GM21526 (cell line): Measurements from ENCODE around the gene AMIGO3.

Experiments used
- ATAC-seq: cut with Tn5 transposase; IDR thresholded peaks from one replicate; pipeline ENCODE4 v1.9.1; 2021; ENCODE audit warnings: moderate library complexity; ENCODE audit not compliant: unreplicated experiment, low FRiP score

AMIGO3 gene

DNA sequence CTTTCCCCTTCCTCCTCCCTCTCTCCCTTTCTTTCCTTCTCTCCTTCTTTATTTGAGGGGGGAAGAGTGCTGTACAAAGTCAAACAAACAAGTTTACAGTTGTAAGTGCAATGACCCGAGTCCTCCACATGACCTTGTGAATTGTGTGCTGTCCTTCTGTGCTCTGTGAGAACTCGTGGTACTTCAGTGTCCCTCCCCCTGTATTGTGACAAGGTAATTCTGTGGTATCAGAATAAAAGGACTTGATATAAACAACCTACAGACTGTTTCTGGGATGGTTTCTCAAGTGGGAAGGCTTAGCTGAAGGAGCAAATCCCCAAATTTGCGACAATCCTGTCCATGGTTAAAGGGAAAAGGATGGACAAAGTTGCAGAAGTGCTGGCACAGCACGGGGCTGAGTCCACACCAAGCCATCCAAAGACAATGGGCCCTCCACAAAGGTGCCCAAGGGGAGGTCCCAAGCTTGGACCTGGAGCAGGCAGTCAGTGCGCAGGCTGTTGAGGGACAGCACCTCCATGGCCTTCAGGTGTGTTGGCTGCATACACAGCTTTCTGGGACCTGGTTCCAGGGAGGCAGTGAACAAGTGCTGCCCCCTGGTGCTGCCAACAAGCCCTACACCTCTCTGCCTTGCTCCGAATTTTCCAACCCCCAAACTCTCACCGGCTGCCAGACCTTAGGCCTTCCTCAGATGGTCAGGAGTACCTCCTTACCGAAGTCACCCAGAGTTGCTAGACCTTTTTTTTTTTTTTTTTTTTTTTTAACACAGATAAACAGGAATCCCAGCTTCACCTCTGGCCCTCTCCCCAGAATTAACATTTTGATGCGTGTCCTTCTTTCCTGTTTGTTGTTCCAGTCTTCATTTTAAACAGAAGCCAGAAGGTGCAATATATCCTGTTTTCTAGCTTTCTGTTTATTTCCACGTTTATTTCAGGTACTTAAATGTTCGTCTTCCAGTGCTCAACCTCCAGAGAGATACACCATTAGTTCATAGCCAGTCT is 47.9 kb downstream of the AMIGO3 start:
- no peak for ATAC-seq

DNA sequence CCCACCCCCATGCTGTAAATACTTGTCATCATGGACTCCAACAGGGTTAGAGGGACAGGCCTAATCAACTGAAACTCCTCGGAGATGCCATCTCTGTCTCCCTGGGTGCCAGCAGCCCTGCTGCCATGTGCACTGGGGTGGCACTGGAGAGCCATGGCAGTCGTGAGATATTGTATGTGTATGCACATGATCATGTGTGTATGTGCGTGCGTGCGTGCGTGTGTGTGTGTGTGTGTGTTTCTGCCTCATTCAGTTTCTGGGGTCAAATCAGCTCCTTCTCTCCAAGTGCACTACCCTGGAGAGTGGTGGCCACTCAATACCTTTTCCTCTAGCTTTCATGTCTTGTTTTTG is 48.6 kb downstream of the AMIGO3 start:
- no peak for ATAC-seq

DNA sequence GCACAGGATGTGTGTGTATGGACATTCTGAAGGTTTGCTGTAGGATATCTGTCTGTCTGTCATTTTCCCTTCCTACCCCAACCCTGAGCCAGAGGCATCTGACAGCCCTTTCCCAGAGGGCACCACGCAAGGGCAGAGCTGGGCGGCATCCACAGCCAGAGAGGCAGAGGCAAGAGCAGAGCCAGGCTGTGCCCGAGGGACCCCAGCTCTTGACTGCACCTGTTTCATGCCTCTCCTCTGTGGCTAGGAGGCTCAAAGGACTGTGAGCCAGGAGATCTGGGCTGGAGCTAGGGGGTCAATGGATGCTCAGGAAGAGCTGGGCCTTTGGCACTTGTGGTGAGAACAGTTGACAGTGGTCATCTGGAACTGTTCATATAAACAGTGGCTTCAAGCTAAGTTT is 50.1 kb downstream of the AMIGO3 start:
- ATAC-seq: no peak

DNA sequence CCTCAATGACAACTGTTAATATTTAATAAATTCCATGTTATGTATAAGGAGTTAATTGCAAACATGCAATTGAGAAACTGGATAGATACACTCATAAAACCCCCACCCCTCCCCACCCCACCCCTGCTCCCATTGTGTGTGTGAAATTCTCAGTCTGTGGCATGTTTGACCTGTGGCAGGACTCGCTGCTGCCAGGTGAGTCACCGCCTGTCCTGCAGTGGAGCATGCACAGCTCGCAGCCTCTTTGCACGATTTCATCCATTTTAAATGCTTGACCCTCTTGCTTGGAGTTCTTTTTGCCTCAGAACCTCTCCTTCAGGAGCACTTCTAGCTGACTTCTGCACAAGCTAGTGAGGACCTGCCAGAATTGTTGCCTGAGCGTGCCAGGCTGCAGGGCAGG is 50.6 kb downstream of the AMIGO3 start:
- no peak for ATAC-seq

DNA sequence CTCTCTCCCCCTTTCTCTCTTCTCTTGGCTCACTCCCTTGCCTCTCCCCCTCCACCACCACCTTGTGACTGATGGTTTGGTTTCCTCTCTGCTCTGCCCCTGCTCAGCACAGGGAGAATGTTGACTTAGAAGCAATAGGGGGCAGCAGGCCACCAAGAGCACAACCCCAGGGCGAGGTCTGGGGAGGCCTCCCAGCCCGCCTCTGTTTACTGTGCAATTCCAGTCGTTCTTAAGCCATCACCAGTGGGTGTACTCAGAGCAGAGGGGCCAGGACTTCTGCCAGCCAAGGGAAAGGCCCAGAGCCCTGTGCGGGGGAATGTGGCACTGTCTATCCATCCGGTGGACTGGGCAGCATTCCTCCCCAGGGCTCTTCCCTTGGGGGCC is 51.1 kb downstream of the AMIGO3 start:
- no peak for ATAC-seq

DNA sequence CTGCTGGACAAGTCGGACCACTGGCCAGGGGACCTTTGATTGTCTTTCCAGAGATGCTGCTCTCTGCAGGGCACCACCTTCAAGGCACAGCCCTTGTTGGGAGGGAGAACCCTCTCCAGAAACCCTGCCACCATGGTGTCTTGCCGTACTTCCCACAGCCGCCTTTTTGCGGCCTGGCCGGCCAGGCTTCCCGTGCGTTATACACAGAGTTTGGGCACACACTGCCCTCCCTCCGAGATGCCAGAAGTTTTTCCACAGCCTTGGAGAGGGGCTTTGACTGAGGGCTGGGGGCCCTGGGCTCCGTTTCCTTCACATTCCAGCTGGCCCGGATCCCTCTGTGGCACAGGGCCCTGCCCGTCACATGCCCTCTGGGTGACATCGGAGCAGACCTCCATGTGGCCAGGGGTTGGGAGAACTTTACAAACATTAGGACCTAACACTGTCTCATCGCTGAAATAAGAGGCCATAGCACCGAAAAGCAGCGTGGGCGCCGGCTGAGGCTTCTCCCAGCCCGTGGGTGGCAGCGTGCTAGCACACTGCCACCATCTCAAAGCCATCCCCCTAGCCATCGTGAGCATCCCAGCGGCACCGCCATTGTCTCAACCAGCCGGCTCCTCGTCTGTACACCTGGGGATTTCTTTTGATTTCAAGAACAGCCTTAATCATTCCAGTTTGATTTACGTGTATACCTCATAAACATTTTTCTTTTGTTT is 51.6 kb downstream of the AMIGO3 start:
- ATAC-seq: no peak
